ENCODE measurements around the gene FCF1.
"Not testable (repeated sequence)": the region's sequence is repeated elsewhere in the genome, so short reads cannot be mapped to it uniquely, and the experiment has no call there.

The FCF1 gene

DNA sequence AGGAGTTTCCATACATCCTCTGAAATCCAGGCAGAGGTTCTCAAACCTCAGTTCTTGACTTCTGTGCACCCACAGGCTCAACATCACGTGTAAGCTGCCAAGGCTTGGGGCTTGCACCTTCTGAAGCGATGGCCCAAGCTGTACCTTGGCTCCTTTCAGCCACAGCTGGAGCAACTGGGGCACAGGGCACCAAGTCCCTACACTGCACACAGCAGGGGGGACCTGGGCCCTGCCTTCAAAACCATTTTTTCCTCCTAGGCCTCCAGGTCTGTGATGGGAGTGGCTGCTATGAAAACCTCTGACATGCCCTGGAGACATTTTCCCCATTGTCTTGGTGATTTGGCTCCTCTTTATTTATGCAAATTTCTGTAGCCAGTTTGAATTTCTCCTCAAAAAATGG, 10.7 kb upstream of the FCF1 start:
- DNase-seq = no peak

DNA sequence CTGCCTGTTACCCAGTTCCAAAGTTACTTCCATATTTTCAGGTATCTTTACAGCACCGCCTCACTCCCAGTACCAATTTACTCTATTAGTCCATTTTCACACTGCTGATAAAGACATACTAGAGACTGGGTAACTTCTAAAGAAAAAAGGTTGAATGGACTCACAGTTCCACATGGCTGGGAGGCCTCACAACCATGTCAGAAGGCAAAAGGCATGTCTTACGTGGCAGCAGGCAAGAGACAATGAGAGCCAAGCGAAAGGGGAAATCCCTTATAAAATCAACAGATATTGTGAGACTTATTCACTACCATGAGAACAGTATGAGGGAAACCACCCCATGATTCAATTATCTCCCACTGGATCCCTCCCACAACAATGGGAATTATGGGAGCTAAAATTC, 9.9 kb upstream of the FCF1 start:
- no peak for DNase-seq

DNA sequence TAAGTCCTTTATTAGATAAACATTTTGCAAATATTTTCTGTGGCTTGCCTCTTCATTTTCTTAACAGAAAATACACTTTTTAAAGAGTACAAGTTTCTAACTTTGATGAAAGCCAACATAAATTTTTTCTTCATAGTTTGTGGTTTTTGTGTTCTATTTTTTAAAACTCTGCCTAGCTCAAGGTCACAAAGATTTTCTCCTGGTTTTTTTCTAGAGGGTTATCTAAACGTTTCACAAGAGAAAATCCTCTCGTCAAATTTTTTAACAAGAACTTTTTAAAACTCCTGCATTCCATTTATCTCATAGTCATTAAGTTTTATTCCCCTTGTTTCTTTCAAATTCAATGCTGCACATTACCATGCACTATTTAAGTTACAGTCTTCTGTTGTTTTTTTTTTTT, 8.3 kb upstream of the FCF1 start:
- DNase-seq = no peak

DNA sequence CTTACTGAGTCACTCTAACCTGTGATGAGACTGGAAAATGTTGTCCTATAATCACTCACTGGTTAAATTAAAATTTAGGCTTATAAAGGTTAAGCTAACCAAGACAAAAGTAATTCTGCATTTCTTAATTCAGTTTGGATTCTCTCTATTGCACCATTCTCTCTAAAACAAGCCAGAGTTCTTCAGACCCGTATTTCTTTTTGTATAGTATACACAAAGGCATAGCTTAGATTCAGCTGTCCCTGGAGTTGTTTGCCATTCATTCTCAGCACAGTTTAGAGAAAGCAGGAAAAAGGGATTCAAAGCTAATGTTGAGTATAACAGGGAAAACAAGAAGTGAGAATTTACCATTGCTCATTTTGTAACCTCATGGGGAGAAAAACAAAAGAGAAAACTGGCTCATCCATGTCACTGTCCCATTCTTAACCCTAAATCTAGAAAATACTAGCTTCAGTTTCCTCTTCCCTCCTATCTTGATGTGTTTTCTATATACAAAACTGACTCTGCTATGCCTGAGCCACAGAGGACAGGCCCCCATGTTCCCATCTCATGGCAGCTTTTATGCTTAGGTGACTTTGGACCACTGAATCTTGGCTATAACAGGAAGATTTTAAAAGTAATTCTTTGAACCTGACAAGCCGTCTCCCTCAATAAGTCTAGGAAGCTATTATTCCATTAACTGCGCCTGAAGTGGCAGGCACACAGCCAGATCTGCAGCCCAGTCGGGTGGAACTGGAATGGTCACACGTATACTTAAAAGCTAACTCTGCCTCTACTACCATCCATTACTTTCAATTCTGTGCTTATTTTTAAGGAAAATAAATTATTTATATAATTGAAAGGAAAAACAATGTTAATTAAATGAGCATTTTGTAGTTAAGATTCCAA, 7.1 kb upstream of the FCF1 start:
- peak; percentile 2 for DNase-seq

DNA sequence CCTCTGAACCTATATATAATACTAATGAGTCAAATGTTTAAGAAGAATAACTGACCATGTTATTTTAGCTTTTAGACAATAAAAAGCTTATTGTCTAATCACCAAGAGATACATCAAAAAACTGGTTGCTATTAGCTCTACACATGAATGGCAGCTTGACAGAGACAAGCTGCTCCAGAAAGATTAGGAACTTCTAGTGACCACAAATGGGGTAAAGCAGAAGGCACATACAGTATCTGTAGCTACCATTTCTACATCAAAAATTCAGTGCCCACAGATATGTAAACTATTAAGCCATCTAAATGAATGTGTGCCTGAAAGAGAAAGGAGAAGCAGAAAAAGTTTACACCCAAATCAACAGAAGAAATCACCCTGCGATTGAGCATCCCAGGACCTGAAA, 2.5 kb upstream of the FCF1 start:
- no peak for DNase-seq

DNA sequence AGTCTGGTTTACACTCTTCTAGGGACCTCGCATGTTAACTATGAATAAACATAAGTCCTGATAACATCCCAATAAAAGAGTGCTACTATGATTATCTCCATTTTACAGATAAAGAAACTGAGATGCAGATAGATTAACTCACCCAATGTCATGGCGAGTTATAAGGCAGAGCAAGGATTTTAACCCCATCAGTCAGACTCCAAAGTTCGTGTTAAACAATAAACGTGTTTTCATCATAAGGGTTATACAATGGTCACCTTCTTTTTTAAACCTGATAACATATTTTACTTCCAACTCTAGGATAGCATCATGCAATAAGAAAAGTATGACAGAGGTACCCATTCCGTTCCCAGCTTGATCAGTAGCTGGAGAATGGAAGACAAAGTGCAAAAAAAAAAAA, 1.3 kb upstream of the FCF1 start:
- no peak for DNase-seq

DNA sequence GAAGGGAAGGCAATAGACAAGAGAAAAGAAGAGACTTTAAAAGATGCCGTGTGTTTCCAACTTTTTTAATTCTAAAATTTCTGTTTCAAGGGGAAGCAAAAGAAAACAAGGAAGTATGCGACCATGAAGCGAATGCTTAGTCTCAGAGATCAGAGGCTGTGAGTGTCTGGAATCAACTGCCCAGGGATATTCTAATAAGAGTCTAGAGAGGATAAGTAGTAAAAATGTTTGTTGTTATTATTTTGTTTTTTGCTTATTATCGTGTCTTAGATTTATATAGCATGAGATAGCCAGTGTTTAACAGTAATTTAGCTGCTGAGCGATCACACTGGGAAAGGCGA, 421 bp downstream of the FCF1 start:
- DNase-seq = no peak

DNA sequence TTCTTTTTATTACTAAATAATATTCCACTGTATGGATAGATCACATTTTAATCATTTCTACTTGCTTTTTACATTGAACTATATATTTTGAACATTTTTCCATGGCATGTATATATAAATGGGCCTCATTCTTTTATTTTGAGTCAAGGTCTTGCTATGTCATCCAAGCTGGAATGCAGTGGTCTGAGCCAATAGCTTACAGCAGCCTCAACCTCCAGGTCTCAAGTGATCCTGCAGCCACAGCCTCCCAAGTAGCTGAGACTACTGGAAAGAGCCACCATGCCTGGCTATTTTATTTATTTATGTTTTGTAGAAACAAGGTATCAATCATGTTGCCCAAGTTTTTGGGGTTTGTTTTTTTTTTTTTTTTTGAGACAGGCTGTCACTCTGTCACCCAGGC, 7.6 kb downstream of the FCF1 start:
- DNase-seq = no peak

DNA sequence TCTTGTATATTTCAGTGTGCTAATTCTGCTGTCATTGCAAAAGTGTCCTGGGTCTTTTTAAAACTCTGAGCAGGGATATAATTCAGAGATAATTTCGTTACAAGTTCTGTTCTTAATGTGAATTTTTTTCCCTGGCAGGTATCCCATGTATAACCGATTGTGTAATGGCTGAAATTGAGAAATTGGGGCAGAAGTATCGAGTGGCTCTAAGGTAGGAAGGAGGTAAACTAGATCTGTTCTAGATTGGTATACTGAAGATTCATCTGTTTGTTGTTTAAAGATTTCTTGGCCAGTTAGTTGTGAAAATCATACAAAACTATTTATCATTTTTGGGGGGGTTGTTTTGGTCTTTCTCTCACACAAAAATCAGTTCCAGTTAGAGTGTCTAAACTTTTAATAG, 10.2 kb downstream of the FCF1 start:
- no peak for DNase-seq

DNA sequence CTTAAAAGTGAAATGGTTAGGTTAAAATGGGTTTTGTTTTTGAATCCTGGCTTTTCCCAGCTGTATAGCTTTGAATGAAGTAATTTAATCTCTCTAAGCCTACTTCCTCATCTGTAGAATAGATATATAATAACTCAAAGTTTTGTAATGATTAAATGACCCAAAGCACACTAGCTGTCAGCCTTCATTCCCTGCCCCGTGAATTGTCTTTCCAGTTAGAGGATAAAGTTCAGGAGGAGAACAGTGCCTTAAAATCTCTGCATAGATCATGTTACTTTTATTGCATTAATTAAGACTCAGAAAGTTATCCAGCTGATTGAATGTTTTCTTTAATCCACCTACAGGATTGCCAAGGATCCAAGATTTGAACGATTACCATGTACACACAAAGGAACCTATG, 19.4 kb downstream of the FCF1 start:
- no peak for DNase-seq

DNA sequence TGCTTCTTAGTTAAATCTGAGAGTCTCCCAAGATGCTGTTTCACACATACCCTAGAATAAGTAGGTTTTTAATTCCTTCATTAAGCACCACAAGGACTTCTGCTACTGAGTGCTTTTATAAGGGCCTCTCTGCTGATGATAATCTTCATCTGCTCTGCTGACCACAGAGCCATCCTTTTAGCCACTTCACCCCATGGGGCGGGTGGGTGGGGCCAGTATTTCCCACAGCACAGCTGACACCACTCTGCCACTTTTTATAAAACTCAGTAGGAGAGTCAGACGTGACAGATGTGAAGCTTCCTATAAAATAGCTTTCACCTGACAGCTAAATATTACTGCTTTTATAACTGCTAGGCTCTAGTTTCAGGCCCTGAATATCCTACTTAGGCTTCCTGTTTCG, 20.3 kb downstream of the FCF1 start:
- no peak for DNase-seq

DNA sequence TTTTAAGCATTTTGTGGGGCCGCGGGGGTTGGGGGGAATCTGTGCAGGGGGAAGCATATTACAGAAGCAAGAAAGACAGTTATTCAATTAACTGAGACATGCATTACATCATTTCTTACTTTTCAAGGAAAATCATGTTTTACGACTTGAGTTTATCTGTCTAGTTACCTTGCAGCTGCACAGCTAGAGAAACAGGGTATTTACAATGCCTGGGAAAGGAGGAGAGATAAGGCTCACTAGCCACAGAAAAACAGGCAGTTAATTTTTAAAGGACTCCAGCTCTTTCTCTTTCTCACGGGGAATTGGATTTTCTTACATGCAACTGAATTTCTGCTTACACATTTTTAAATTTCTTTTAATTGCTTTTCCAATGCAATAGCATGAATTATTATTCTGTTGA, 22.2 kb downstream of the FCF1 start:
- no peak for DNase-seq

DNA sequence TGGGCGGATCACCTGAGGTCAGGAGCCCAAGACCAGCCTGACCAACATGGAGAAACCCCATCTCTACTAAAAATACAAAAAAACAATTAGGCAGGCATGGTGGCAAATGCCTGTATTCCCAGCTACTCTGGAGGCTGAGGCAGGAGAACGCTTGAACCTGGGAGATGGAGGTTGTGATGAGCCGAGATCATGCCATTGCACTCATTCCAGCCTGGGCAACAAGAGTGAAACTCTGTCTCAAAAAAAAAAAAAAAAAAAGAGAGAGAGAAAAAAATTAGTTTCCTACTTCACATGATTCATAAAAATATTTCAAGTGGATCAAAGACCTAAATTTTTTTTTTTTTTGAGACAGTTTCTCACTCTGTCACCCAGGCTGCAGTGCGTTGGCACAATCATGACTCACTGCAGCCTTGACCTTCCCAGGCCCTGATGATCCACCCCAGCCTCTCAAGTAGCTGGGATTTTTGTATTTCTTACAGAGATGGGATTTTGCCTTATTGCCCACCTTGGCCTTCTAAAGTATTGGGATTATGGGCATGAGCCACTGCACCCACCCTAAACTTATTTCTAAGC, 24.9 kb downstream of the FCF1 start:
- no peak for DNase-seq

DNA sequence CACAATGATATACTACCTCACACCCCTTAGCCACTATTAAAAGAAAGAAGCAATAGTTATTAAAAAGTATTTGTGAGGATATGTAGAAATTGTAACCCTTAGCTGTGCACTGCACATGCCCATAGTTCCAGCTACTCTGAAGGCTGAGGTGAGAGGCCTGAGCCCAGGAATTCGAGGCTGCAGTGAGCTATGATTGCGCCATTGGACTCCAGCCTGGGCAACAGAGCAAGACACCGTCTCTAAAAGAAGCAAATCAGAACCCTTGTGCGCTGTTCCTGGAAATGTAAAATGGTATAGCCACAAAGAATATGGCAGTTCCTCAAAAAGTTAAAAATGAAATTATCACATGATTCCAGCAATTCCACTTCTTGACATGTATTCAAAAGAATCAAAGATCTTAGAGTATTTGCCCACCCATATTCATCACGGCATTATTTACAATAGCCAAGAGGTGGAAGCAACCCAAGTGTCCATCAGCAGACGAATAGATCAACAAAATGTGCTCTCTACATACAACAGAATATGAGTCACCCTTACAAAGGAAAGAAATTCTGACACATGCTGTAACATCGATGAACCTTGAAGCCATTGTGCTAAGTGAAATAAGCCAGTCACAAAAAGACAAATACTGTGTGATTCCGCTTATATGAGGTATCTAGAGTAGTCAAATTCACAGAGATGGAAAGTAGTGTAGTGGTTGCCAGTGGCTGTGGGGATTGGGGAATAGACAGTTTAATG, 26.5 kb downstream of the FCF1 start:
- DNase-seq = no peak

DNA sequence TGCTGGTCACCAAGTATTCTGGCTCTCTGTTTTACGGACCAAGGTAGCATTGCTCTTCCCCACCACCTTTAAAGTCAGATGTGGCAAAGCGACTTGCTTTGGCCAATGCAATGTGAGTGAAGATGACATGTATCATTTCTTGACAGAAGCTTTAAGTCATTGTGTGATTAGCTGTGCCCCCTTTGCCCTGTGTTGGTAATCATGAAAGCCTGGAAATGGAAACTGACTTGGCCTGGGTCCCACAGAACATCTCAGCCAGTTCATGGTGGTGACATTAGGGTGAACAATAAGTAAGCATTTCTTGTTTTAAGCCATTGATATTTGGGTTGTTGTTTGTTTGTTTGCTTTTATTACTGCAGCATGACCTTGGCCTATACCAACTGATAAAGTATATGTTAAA, 34.3 kb downstream of the FCF1 start:
- no peak for DNase-seq

DNA sequence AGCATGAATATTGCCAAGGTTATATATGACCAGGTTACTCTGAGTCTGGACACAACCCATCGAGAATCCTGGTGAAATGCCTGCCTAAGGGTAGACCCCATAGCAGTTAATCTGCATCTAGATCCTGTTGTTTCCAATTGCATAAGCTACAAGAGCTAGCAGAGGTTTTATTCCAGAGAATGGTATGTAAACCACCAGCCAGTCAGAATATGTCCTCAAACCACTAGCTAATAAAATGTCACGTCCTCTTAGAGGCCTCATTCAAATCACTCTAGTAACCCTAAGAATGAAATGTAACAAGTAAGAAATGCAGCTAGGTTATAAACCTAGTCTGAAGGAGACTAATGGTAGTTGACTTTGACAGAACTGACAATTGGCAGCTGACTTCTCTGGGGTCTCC, 41.2 kb downstream of the FCF1 start:
- no peak for DNase-seq

DNA sequence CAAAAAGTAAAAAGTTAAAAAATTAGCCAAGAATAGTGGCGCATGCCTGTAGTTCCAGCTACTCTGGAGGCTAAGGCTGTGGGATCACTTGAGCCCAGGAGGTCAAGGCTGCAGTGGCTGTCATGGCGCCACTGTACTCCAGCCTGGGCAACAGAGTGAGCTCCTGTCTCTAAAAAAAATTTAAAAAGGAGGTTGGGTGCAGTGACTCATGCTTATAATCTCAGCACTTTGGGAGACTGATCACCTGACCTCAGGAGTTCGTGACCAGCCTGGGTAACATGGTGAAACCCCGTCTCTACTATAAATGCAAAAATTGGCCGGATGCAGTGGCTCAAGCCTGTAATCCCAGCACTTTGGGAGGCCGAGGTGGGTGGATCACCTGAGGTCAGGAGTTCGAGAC, 42.0 kb downstream of the FCF1 start:
- no peak for DNase-seq

DNA sequence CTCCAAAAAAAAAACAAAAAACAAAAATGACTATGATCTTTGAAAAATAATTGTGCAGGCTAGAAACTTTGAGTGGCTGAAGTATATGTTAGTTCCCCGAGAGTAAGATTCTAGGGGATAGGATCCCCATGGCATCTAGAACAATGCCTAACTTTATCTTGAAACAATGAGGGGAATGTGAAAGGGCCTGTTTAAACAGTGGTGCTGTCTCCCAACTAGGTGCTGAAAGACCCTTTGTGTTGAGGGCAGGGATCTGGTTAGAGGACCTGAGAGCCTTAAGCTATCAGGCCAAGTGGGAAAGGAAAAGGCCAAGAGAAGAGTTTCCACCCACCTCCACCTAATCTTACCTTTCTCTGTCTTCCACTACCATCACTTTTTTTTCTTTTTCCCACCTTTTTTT, 43.4 kb downstream of the FCF1 start:
- DNase-seq = no peak

DNA sequence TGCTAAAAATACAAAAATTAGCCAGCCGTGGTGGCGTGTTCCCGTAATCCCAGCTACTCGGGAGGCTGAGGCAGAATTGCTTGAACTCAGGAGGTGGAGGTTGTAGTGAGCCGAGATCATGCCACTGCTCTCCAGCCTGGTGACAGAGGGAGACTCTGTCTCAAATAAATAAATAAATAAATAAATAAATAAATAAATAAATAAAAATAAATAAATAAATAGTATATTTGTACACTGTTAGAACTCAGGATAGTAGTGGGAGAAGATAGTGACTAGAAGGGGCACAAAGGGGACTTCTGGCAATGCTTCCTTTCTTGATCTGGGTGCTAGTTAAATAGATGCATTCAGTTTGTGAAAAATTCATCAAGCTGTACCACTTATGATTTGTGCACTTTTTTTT, 45.6 kb downstream of the FCF1 start:
- DNase-seq = not testable (repeated sequence)

DNA sequence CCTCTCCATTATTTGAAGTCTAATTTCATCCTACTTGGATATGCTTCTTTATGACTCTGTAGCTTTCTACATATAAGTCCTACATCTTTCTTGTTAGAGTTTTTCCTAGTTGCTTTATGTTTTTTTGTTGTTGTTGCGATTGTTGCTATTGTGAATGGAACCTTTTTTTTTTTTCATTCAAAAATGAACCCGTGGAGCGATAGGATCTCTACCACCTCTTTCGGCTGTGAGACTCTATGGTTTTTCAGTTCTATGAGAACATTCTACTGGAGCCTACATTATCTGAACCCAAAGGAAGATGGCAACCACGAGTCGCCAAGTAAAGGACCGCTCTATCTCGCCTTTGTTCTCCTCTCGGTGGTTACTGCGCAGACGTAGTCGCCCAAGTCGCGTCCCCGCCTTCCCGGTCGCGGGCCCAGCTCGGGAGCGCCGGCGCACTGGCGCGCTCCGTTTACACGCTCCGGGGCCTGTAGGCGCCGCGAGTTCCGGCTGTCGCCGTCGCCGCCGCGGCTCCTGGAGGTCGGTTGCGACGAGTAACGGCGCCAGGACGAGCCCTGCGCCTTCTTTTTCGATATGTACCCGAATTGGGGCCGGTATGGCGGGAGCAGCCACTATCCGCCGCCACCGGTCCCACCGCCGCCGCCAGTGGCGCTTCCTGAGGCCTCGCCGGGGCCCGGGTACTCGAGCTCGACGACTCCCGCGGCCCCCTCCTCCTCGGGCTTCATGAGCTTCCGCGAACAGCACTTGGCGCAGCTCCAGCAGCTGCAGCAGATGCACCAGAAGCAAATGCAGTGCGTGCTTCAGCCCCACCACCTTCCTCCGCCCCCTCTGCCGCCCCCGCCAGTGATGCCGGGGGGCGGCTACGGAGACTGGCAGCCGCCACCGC, 50.2 kb downstream of the FCF1 start, which contains the start of gene YLPM1:
Gene YLPM1, plus strand, starts transcription at position 400 of the 886 bp plus-strand sequence. Its CDS starts 174 bp downstream, at position 574.
- DNase-seq = peak; percentile 96

DNA sequence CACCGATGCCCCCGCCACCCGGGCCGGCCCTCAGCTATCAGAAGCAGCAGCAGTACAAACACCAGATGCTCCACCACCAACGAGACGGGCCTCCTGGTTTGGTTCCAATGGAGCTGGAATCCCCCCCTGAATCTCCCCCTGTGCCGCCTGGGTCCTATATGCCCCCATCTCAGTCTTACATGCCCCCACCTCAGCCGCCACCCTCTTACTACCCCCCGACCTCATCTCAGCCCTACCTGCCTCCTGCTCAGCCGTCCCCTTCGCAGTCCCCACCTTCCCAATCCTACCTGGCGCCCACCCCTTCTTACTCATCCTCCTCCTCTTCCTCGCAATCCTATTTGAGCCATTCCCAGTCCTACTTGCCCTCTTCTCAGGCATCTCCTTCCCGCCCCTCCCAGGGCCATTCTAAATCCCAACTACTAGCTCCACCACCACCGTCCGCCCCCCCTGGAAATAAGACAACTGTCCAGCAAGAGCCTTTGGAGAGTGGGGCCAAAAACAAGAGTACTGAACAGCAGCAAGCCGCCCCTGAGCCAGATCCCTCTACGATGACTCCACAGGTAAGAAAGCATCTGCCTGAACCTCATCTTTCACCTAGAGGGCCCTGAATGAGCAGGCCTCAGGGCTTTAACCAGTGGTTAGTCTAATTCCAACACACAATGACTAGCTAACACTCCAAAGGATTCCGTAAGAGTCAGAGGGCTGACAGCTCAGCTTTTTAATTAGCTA, 51.0 kb downstream of the FCF1 start:
- peak; percentile 4 for DNase-seq

DNA sequence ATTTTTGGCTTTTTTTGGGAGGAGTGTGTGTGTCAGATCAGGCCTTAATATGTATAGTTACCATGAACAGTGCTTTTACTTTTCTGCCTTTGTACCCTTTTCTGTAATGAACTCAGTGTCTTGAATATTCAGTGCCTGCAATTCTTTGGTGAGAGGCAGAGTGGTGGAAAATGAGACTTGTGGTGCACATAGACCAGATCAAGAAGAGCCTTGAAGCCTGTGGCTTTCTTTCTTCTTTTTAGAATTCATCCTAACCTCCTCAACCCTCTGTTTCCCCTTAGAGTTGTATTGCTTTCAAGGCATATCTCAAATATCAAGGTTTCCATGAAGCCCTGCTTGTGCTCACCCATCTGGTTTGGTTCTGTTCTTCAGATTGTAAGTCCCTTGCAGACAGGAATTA, 52.8 kb downstream of the FCF1 start:
- no peak for DNase-seq
